ENCODE results near the gene CBLC.

CBLC gene

GRCh38 chr19:44814517-44814916, 36.8 kb downstream of the CBLC start:
- Histone ChIP-seq H2AFZ (no peak overlapping the region), H3K27ac (no peak overlapping the region), H3K9me3 (ENCODE audit: control insufficient read depth, low read length) (no peaks in the 10 kb centered on the region), H3K36me3 (ENCODE audit: control insufficient read depth, insufficient read depth, low read length) (no peaks in the 10 kb centered on the region), H3K27me3 (ENCODE audit: control insufficient read depth, insufficient read depth, low read length) (no peaks in the 10 kb centered on the region), H3K79me2 (no peaks in the 10 kb centered on the region), H3K4me1 (no peaks in the 10 kb centered on the region), H3K9ac (no peak overlapping the region), H3K4me3 (ENCODE audit: low read depth, low read length) (no peak overlapping the region), H3K4me2 (ENCODE audit: low read length) (no peak overlapping the region)
- no peak for TF ChIP-seq CTCF (IDR thresholded peaks at IDR 0.05)

GRCh38 chr19:44816301-44816700, 38.6 kb downstream of the CBLC start:
- no peak for TF ChIP-seq CTCF (IDR thresholded peaks at IDR 0.05)
- Histone ChIP-seq H3K9me3 (ENCODE audit: control insufficient read depth, low read length) (no peaks in the 10 kb centered on the region), H2AFZ (no peak overlapping the region), H3K27me3 (ENCODE audit: control insufficient read depth, insufficient read depth, low read length) (no peaks in the 10 kb centered on the region), H3K4me2 (ENCODE audit: low read length) (no peak overlapping the region), H3K79me2 (no peaks in the 10 kb centered on the region), H3K36me3 (ENCODE audit: control insufficient read depth, insufficient read depth, low read length) (no peaks in the 10 kb centered on the region), H3K9ac (no peak overlapping the region), H3K4me1 (no peaks in the 10 kb centered on the region), H3K27ac (no peak overlapping the region), H3K4me3 (ENCODE audit: low read depth, low read length) (no peak overlapping the region)

GRCh38 chr19:44817725-44818465, 40.2 kb downstream of the CBLC start:
- Histone ChIP-seq H2AFZ (no peak overlapping the region), H3K27me3 (ENCODE audit: control insufficient read depth, insufficient read depth, low read length) (no peaks in the 10 kb centered on the region), H3K4me1 (no peaks in the 10 kb centered on the region), H3K4me3 (ENCODE audit: low read depth, low read length) (no peak overlapping the region), H3K36me3 (ENCODE audit: control insufficient read depth, insufficient read depth, low read length) (no peaks in the 10 kb centered on the region), H3K27ac (no peak overlapping the region), H3K9ac (no peak overlapping the region), H3K9me3 (ENCODE audit: control insufficient read depth, low read length) (no peaks in the 10 kb centered on the region), H3K4me2 (ENCODE audit: low read length) (no peak overlapping the region), H3K79me2 (no peaks in the 10 kb centered on the region)
- no peak for TF ChIP-seq CTCF (IDR thresholded peaks at IDR 0.05)

- H2AFZ ChIP-seq = no peak overlapping the region
- H3K79me2 ChIP-seq = no peaks in the 10 kb centered on the region
- no peaks in the 10 kb centered on the region for H3K9me3 ChIP-seq (ENCODE audit: control insufficient read depth, low read length)
- H3K4me2 ChIP-seq (ENCODE audit: low read length) = no peak overlapping the region
- H3K27ac ChIP-seq = no peak overlapping the region
- no peak overlapping the region for H3K4me3 ChIP-seq (ENCODE audit: low read depth, low read length)
- H3K4me1 ChIP-seq = no peaks in the 10 kb centered on the region
- no peaks in the 10 kb centered on the region for H3K27me3 ChIP-seq (ENCODE audit: control insufficient read depth, insufficient read depth, low read length)
- no peaks in the 10 kb centered on the region for H3K36me3 ChIP-seq (ENCODE audit: control insufficient read depth, insufficient read depth, low read length)
- H3K9ac ChIP-seq = no peak overlapping the region
- no peak for TF ChIP-seq CTCF (IDR thresholded peaks at IDR 0.05)
Observed at GRCh38 chr19:44818466-44819031, 40.9 kb downstream of the CBLC start.

All from parathyroid adenoma (tissue), 2 donors.